ENCODE measurements around the gene PRM3. TPM values are rescaled to one million over a fixed set of nuclear protein-coding genes. Genes with fewer than 3 reads are reported as not detected.

Gene PRM3
- total RNA-seq, 1 donor from 2014 or later: not detected

- Mint-ChIP-seq H3K4me3 (ENCODE audit: unreplicated experiment) (no peak overlapping the region), H3K27ac (ENCODE audit: unreplicated experiment) (no peak overlapping the region), H3K36me3 (ENCODE audit: low read depth, unreplicated experiment) (no peaks in the 10 kb centered on the region), H3K9me3 (ENCODE audit: unreplicated experiment) (no peaks in the 10 kb centered on the region), H3K4me1 (ENCODE audit: unreplicated experiment) (no peaks in the 10 kb centered on the region), H3K27me3 (ENCODE audit: unreplicated experiment) (peaks cover 4% of the 10 kb centered on the region)
- no peak for TF ChIP-seq CTCF (IDR thresholded peaks at IDR 0.05; ENCODE audit: unreplicated experiment)
- no peak for DNase-seq (ENCODE audit: low spot score)
These were observed 49.1 kb downstream of the PRM3 start for GRCh38 chr16:11224096-11224893.

Small RNA genes lying within 50 kb of the gene (microRNA-seq; reads per million reads assigned to microRNA genes)
- not detected for gene MIR548H2 (ENCODE audit: unreplicated experiment)

Other genes starting within 250 kb of the PRM3 start
- gene SOCS1, start 17.4 kb downstream of the PRM3 start, total RNA-seq (ENCODE audit: unreplicated experiment): 7.4 TPM
- not detected for gene TNP2, start 4.3 kb downstream of the PRM3 start, total RNA-seq (ENCODE audit: unreplicated experiment)
- gene PRM2, start 2.9 kb upstream of the PRM3 start, total RNA-seq (ENCODE audit: unreplicated experiment): not detected
- gene PRM1, start 7.7 kb upstream of the PRM3 start, total RNA-seq (ENCODE audit: unreplicated experiment): not detected
- 10.5 TPM for gene RMI2, start 71.8 kb upstream of the PRM3 start, total RNA-seq (ENCODE audit: unreplicated experiment)